ENCODE results near the gene ARFGAP1. TPM values are rescaled to one million over a fixed set of nuclear protein-coding genes. Genes with fewer than 3 reads are reported as not detected.
"Not testable (repeated sequence)": the region's sequence is repeated elsewhere in the genome, so short reads cannot be mapped to it uniquely, and the experiment has no call there.

ARFGAP1 gene
- total RNA-seq, 2 donors from 2014 or later = 52.7 to 162 TPM

- no peaks in the 10 kb centered on the region for H3K36me3 ChIP-seq (replicated peaks in 1 of 2; ENCODE audit: insufficient read depth in 1 of 2, low read depth in 2 of 2)
- intact Hi-C loops (cut with DNase I) = no loop called here
- peaks cover 0 to 31% of the 10 kb centered on the region in 2 donors for H3K27me3 ChIP-seq
- WGBS, 2 donors = 42 to 47% methylated on average over 5 of the region's 5 CpGs
- no peak overlapping the region for H3K27ac ChIP-seq
- no peaks in the 10 kb centered on the region for H3K4me1 ChIP-seq
- H3K4me3 ChIP-seq = no peak overlapping the region
- H3K9me3 ChIP-seq = no peaks in the 10 kb centered on the region
- ATAC-seq (no peak), DNase-seq (no peak)
- TF ChIP-seq POLR2A (IDR thresholded peaks at IDR 0.05) (no peak), CTCF (IDR thresholded peaks at IDR 0.05) (no peak)
Observed at GRCh38 chr20:63303095-63303666, 30.6 kb downstream of the ARFGAP1 start.

GRCh38 chr20:63305393-63305792, 32.8 kb downstream of the ARFGAP1 start:
- no peaks in the 10 kb centered on the region for H3K36me3 ChIP-seq (replicated peaks in 1 of 2; ENCODE audit: insufficient read depth in 1 of 2, low read depth in 2 of 2)
- TF ChIP-seq POLR2A (IDR thresholded peaks at IDR 0.05) (no peak), CTCF (IDR thresholded peaks at IDR 0.05) (no peak)
- no peak for ATAC-seq
- no peak for DNase-seq
- 0 to 32% methylated on average over 1 to 8 of the region's 8 CpGs for WGBS, 2 donors
- no peak overlapping the region for H3K27ac ChIP-seq
- H3K4me3 ChIP-seq = no peak overlapping the region
- no peaks in the 10 kb centered on the region for H3K4me1 ChIP-seq
- H3K27me3 ChIP-seq = peaks cover 0 to 38% of the 10 kb centered on the region in 2 donors
- intact Hi-C loops (cut with DNase I) = no loop called here
- no peaks in the 10 kb centered on the region for H3K9me3 ChIP-seq

GRCh38 chr20:63305933-63306672, 33.5 kb downstream of the ARFGAP1 start:
- ATAC-seq; intact Hi-C loops (cut with DNase I); H3K4me3 ChIP-seq; H3K4me1 ChIP-seq; H3K9me3 ChIP-seq; H3K27ac ChIP-seq; H3K36me3 ChIP-seq (replicated peaks in 1 of 2; ENCODE audit: insufficient read depth in 1 of 2, low read depth in 2 of 2); DNase-seq: not testable (repeated sequence)
- WGBS, 2 donors = 49 to 63% methylated on average over 8 to 19 of the region's 30 CpGs
- peaks cover 0 to 32% of the 10 kb centered on the region in 2 donors for H3K27me3 ChIP-seq

GRCh38 chr20:63306673-63307537, 34.3 kb downstream of the ARFGAP1 start:
- intact Hi-C loops (cut with DNase I) = no loop called here
- Histone ChIP-seq H3K27me3 (peaks cover 0 to 32% of the 10 kb centered on the region in 2 donors), H3K4me3 (no peak overlapping the region), H3K36me3 (replicated peaks in 1 of 2; ENCODE audit: insufficient read depth in 1 of 2, low read depth in 2 of 2) (no peaks in the 10 kb centered on the region), H3K4me1 (no peaks in the 10 kb centered on the region), H3K9me3 (no peaks in the 10 kb centered on the region), H3K27ac (no peak overlapping the region)
- no peak for TF ChIP-seq CTCF (IDR thresholded peaks at IDR 0.05)
- TF ChIP-seq POLR2A (IDR thresholded peaks at IDR 0.05) = no peak
- no peak for ATAC-seq
- WGBS, 2 donors = 56 to 67% methylated on average over 10 to 33 of the region's 35 CpGs
- no peak for DNase-seq
